Spleen (tissue), 11 donors: ENCODE measurements around the gene DSCAML1. TPM values are rescaled to one million over a fixed set of nuclear protein-coding genes. Genes with fewer than 3 reads are reported as not detected.

Experiments
- DNase-seq: peaks from one replicate; pipeline ENCODE4 v3.0.0-alpha.2; 2020
- H3K27ac ChIP-seq, 8 donors: fragments of 200-600 bp; sonication (generic) in 7 of 8; 1 replicate in 4 of 8; 2 replicates in 4 of 8; pipeline versions ENCODE4 v1.5.0 to v1.8.0; 2016 to 2021; ENCODE audit warnings: inconsistent platforms in 4 of 8, mild to moderate bottlenecking in 4 of 8, moderate library complexity in 1 of 8
- H3K27me3 ChIP-seq, 7 donors: fragments of 200-600 bp; sonication (generic) in 6 of 7; replicated peaks in 1 of 7; 1 replicate in 4 of 7; 2 replicates in 3 of 7; pipeline versions ENCODE4 v1.5.0 to v1.8.0; 2016 to 2021; ENCODE audit warnings: inconsistent platforms in 3 of 7, mild to moderate bottlenecking in 1 of 7
- H3K36me3 ChIP-seq, 6 donors: fragments of 200-600 bp; sonication (generic) in 5 of 6; 1 replicate in 4 of 6; 2 replicates in 2 of 6; pipeline versions ENCODE4 v1.5.0 to v1.8.0; 2016 to 2021; ENCODE audit warnings: inconsistent platforms in 2 of 6
- H3K4me1 ChIP-seq, 6 donors: fragments of 200-600 bp; sonication (generic) in 5 of 6; 1 replicate in 3 of 6; 2 replicates in 3 of 6; pipeline versions ENCODE4 v1.5.0 to v1.8.0; 2016 to 2021; ENCODE audit warnings: inconsistent platforms in 3 of 6
- H3K4me3 ChIP-seq, 8 donors: fragments of 200-600 bp; sonication (generic) in 7 of 8; 1 replicate in 4 of 8; 2 replicates in 4 of 8; pipeline versions ENCODE4 v1.5.0 to v1.8.0; 2016 to 2021; ENCODE audit warnings: inconsistent platforms in 4 of 8, mild to moderate bottlenecking in 4 of 8, moderate library complexity in 2 of 8
- H3K9me3 ChIP-seq, 8 donors: fragments of 200-600 bp; sonication (generic) in 7 of 8; 1 replicate in 4 of 8; 2 replicates in 4 of 8; pipeline versions ENCODE4 v1.5.0 to v1.8.0; 2016 to 2021; ENCODE audit warnings: inconsistent platforms in 4 of 8
- POLR2A ChIP-seq, 3 donors: fragments of 450-650 bp; IDR thresholded peaks; one replicate each; pipeline ENCODE4 v1.5.1; 2017; ENCODE audit warnings: antibody characterized with exemption in 3 of 3, mild to moderate bottlenecking in 1 of 3
- POLR2AphosphoS5 ChIP-seq, 3 donors: sonication (generic); formaldehyde crosslinking; IDR thresholded peaks; one replicate each; pipeline ENCODE4 v1.5.1; 2017; ENCODE audit warnings: antibody characterized with exemption in 3 of 3
- WGBS, 5 donors: extraction: QIAGEN DNeasy Blood & Tissue Kit in 3 of 5; methylation state at CpG; one replicate each; pipeline versions ENCODE4 v1.1.5 to v1.1.7; 2013 to 2018; 5-methylcytosine and 5-hydroxymethylcytosine counted together
- intact Hi-C: fragments of 100-400 bp; cut with DNase I; formaldehyde crosslinking; loops from one replicate; pipeline ENCODE4 v1.15.0; 2023; ENCODE audit warnings: low total_unique reads
- polyA plus RNA-seq, 3 donors: library from polyadenylated mRNA; stranded (reverse); fragments of 200-250 nt; gene quantifications; one replicate each; pipeline ENCODE4 v1.2.1, GENCODE V29; 2013
- total RNA-seq, 7 donors: library from RNA; depleted of rRNA in 3 of 7; stranded (reverse); fragments of >200 nt in 3 of 7; fragmentation: NEBNext Ultra II Directional in 4 of 7; extraction: Animal tissue kit (Norgen Biotek cat#: 25700) in 4 of 7; gene quantifications; one replicate each; pipeline versions ENCODE4 v1.1.0 to v1.2.1, GENCODE V29; 2016 to 2021
- TF ChIP-seq, protein P1 (sequence below), 11 experiments: fragments of 200-600 bp in 7 of 11; fragments of 450-650 bp in 4 of 11; sonication (generic) in 4 of 11; IDR thresholded peaks in 8 of 11; conservative IDR thresholded peaks in 3 of 11; 1 replicate in 7 of 11; 2 replicates in 4 of 11; pipeline versions ENCODE4 v1.4.0 to v1.8.0; 2016 to 2021; ENCODE audit warnings: antibody characterized with exemption in 11 of 11, inconsistent platforms in 4 of 11, mild to moderate bottlenecking in 1 of 11
- donor health status: healthy with polysubstance abuse.
- donor health status: DM: no; HTN: no; CAD: no; lungs with moderate emphysema.
- donor health status: DM: no; HTN: no; CAD: no.
- donor health status: Bipolar disorder and iron deficiency.
- donor health status: healthy.
- donor health status: DM: no; HTN: no; CAD: no.
- donor health status: DM: yes; HTN: yes; CAD: no.

DSCAML1 gene
- total and polyA plus RNA-seq, 10 donors, result 0.07 to 10.7 (median 2.3) TPM

DNA sequence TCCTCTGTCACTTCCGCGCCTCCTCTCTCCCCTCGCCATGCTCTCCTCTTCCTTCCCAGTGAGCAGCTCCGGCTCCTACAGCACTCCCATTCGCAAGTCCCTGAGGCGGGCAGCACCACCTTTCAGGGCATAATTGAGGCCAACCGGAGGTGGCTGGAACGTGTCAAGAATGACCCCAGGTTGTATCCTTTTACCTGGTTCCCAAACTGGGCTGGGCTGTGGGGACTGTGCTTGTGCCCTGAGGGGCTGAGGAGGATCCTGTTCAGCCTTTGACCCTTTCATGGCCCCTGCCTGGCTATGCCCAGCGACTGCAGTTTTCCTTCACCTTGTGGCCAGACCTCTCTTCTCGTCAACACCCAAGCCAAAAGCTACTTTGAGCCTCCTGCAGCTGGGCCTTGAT, 385.3 kb downstream of the DSCAML1 start:
- no peak for DNase-seq
- H3K36me3 ChIP-seq, result peaks cover 0 to 66% (median 30%) of the 10 kb centered on the region in 6 donors
- H3K4me3 ChIP-seq, result no peak overlapping the region
- H3K27ac ChIP-seq, result no peak overlapping the region
- H3K4me1 ChIP-seq, result no peaks in the 10 kb centered on the region
- 84 to 93% (median 91%) methylated on average over 9 to 10 of the region's 10 CpGs for WGBS, 5 donors
- intact Hi-C loops, result no loop called here
- H3K27me3 ChIP-seq, result no peaks in the 10 kb centered on the region
- TF ChIP-seq, protein P1, sequence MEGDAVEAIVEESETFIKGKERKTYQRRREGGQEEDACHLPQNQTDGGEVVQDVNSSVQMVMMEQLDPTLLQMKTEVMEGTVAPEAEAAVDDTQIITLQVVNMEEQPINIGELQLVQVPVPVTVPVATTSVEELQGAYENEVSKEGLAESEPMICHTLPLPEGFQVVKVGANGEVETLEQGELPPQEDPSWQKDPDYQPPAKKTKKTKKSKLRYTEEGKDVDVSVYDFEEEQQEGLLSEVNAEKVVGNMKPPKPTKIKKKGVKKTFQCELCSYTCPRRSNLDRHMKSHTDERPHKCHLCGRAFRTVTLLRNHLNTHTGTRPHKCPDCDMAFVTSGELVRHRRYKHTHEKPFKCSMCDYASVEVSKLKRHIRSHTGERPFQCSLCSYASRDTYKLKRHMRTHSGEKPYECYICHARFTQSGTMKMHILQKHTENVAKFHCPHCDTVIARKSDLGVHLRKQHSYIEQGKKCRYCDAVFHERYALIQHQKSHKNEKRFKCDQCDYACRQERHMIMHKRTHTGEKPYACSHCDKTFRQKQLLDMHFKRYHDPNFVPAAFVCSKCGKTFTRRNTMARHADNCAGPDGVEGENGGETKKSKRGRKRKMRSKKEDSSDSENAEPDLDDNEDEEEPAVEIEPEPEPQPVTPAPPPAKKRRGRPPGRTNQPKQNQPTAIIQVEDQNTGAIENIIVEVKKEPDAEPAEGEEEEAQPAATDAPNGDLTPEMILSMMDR (IDR thresholded peaks at IDR 0.05 in 8 of 11, conservative IDR thresholded peaks at IDR 0.05 in 3 of 11), result no peak
- peaks cover 0 to under 1% (median 0%) of the 10 kb centered on the region in 8 donors for H3K9me3 ChIP-seq

- Histone ChIP-seq H3K27me3 (no peaks in the 10 kb centered on the region), H3K27ac (no peak overlapping the region), H3K36me3 (peaks cover 0 to 72% (median 35%) of the 10 kb centered on the region in 6 donors), H3K4me3 (no peak overlapping the region), H3K4me1 (no peaks in the 10 kb centered on the region), H3K9me3 (peaks cover 0 to 7% (median 5%) of the 10 kb centered on the region in 8 donors)
- no peak for DNase-seq
- WGBS, 5 donors, result 81 to 91% (median 85%) methylated on average over 11 to 14 of the region's 14 CpGs
- intact Hi-C loops, result no loop called here
- TF ChIP-seq, protein P1 (IDR thresholded peaks at IDR 0.05 in 8 of 11, conservative IDR thresholded peaks at IDR 0.05 in 3 of 11), result no peak
- no peak for TF ChIP-seq POLR2AphosphoS5 (IDR thresholded peaks at IDR 0.05)
- no peak for TF ChIP-seq POLR2A (IDR thresholded peaks at IDR 0.05)
Observed at GRCh38 chr11:117410861-117411710, 385.9 kb downstream of the DSCAML1 start.

DNA sequence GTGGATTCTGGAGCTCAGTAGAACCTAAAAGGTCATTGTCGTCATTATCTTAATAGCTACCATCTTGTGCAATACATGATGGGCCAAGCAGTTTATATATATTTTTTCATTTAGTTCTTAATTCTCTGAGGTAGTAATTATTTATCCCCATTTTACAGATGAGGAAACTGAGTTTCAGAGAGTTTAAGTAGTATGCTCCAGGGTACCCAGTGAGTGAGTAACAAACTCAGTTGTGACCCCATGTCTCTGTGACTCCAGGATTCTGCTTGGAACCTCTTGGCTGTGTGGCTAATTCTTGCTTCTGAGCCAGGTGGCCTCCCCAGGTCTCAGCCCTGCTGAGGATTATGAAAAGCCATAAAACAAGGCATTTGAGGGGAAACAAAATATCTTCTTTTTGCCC, 386.8 kb downstream of the DSCAML1 start:
- Histone ChIP-seq H3K36me3 (peaks cover 1 to 81% (median 39%) of the 10 kb centered on the region in 6 donors), H3K9me3 (peaks cover 0 to 16% (median 13%) of the 10 kb centered on the region in 8 donors), H3K27me3 (no peaks in the 10 kb centered on the region), H3K4me3 (no peak overlapping the region), H3K27ac (no peak overlapping the region), H3K4me1 (no peaks in the 10 kb centered on the region)
- DNase-seq, result no peak
- WGBS, 5 donors, result 75 to 96% (median 93%) methylated on average over 1 of the region's 1 CpG
- intact Hi-C loops, result no loop called here
- no peak for TF ChIP-seq POLR2AphosphoS5 (IDR thresholded peaks at IDR 0.05)
- TF ChIP-seq, protein P1 (IDR thresholded peaks at IDR 0.05 in 8 of 11, conservative IDR thresholded peaks at IDR 0.05 in 3 of 11), result no peak
- no peak for TF ChIP-seq POLR2A (IDR thresholded peaks at IDR 0.05)

GRCh38 chr11:117409511-117409910, 387.5 kb downstream of the DSCAML1 start:
- H3K4me1 ChIP-seq, result no peaks in the 10 kb centered on the region
- H3K27me3 ChIP-seq, result no peaks in the 10 kb centered on the region
- WGBS, 5 donors, result 91 to 95% (median 92%) methylated on average over 12 of the region's 12 CpGs
- no peak overlapping the region for H3K4me3 ChIP-seq
- peaks cover 0 to 22% (median 19%) of the 10 kb centered on the region in 8 donors for H3K9me3 ChIP-seq
- intact Hi-C loops, result no loop called here
- no peak for DNase-seq
- no peak overlapping the region for H3K27ac ChIP-seq
- H3K36me3 ChIP-seq, result peaks cover 6 to 88% (median 46%) of the 10 kb centered on the region in 6 donors
- TF ChIP-seq, protein P1 (IDR thresholded peaks at IDR 0.05 in 8 of 11, conservative IDR thresholded peaks at IDR 0.05 in 3 of 11), result no peak
- TF ChIP-seq POLR2A (IDR thresholded peaks at IDR 0.05) (no peak), POLR2AphosphoS5 (IDR thresholded peaks at IDR 0.05) (no peak)
